HG02840 (cell line): ENCODE measurements around the gene GAL3ST1.
"Not testable (repeated sequence)": the region's sequence is repeated elsewhere in the genome, so short reads cannot be mapped to it uniquely, and the experiment has no call there.

Source experiments
- ATAC-seq: cut with Tn5 transposase; IDR thresholded peaks from one replicate; pipeline ENCODE4 v1.9.1; 2021; ENCODE audit warnings: mild to moderate bottlenecking, moderate library complexity, moderate number of reproducible peaks; ENCODE audit not compliant: unreplicated experiment, low FRiP score

GAL3ST1 gene

GRCh38 chr22:30598986-30599385 is 24.5 kb upstream of the GAL3ST1 start:
- no peak for ATAC-seq

DNA sequence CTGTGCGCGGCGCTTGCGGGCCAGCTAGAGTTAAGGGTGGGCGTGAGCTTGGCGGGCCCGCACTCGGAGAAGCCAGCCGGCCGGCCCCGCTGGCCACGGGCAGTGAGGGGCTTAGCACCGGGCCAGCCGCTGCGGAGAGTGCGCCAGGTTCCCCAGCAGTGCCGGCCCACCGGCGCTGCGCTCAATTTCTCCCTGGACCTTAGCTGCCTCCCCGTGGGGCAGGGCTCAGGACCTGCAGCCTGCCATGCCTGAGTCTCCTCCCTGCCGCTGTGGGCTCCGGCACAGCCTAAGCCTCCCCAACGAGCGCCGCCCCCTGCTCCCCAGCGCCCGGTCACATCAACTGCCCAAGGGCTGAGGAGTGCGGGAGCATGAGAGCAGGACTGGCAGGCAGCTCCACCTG is 22.4 kb upstream of the GAL3ST1 start:
- no peak for ATAC-seq

DNA sequence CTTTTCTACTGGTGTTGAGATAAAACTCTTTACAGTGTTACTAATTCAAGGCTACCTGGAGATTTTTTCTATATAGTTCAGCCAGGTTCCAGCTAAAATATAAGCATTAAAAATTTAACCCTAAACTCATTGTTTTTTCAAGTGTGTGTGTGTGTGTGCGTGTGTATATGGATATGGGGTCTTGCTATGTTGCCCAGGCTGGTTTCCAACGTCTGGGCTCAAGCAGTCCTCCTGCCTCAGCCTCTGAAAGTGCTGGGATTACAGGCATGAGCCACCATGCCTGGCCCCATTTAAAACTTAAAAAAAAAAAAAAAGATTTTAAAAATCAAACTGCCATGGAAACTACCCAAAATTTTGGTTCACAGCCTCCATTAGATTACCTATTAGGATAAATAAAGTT is 21.7 kb upstream of the GAL3ST1 start:
- no peak for ATAC-seq

- ATAC-seq: not testable (repeated sequence)
Observed at GRCh38 chr22:30592360-30592713, 17.9 kb upstream of the GAL3ST1 start.

DNA sequence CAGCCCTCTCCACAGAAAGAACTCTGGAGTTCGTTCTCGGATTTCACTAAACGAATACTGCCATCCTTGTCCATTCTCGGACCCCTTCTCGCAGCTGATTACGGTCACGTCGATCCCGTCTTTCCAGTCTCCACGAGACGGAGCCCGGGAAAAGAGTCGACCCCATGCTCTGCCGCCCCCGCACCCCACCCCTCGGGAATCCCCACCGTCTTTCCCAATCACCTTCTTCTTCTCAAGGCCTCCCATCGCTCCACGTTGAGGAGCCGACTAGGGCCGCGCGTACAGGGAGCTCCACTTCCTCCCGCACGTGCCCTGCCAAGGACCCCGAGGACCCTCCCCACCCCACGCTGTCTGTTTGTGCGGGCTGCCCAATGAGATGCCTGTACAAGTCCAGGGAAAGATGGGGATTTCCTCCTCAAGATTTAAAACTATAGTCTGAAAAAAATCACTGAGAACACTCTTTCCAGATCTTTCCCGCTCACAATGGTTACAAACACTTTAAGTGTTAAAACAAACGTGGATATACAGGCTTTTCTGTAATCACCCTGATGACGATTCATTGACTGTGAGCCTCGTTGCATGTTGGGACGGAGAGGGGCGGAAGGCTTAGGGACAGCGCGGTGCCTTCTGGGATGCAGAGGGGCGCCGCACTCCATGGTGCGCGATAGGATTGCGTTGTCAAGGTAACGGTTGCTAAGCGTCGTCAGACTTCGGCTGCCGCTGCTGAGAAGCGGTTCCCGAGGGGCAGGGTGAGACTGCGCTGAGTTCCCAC is 17.3 kb upstream of the GAL3ST1 start, which contains the start of gene PES1:
TSS of gene PES1 (minus strand) at position 323 of the 772 bp plus-strand sequence. CDS start at position 246, 77 bp downstream.
- peak; percentile 98 for ATAC-seq

- ATAC-seq: no peak
Observed at GRCh38 chr22:30591191-30591587, 16.7 kb upstream of the GAL3ST1 start.

DNA sequence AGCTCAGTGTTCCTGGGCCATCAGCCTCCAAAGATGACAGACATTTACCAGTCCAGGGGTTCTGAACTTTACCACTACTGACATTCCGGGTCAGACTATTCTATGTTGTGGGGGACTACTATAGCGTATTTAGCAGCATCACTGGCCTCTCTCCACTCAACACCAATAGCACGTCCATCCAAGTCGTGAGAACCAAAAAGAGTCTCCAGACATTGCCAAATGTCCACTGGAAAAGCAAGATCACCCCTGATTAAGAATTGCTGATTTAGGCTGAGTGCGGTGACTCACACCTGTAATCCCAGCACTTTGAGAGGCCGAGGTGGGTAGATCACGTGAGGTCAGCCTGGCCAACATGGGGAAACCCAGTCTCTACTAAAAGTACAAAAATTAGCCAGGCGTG is 11.9 kb upstream of the GAL3ST1 start:
- no peak for ATAC-seq

DNA sequence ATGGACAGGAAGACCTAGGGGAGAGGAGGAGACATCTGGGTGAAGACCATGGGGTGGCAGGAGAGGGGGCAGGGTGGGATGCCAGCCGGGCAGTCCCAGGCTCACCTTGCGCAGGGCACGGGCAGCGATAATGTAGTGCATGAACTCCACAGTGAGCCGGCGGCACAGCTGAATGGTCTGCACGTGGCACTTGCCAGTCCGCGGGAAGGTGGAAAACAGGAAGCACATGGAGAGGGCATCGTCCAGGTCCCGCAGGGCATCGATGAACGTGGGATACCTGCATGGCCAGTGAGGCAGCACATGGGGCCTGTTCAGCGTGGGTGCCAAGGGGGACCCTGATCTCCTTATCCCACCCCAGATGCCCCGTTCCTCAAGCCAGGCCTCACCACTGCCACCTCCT is 10.0 kb upstream of the GAL3ST1 start:
- ATAC-seq: no peak

- ATAC-seq: no peak
Observed at GRCh38 chr22:30582788-30583545, 8.5 kb upstream of the GAL3ST1 start.

DNA sequence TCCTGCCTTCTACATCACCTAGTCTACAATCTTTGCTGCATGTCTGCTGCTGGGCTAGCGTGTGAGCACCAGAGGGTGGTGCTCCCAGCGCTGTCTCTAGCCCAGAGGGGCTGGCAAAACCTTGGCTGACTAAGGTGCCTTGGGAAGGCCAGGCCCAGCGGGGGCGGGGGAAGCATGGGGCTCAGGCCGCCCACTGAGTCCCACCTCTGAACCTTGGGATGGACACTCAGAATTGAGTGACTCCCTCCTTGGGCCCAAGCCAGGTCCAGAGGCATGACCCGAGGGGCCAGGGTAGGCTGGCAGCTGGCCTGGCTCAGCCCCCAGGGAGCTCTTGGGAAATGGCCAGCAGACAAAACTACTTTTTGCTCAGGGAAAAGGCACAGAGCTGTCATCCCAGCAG is 7.6 kb upstream of the GAL3ST1 start:
- ATAC-seq: no peak

DNA sequence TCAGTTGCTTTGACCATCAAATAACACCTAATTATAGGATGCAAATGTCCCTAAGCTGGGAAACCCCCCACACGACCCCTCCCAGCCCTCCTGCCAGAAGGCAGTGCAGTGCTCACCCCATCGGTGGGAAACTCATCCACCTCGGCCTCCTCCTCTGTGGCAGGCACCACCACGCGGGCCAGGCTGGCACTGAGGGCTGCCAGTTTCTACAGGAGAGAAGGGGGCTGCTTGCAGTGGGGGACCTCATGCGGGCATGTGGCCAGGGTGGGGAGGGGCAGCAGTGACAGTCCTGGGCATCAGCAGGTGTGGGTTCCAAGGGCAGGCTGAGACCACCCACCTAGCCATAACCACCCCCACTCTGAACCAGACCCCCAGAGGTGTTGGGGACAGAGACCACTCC is 6.4 kb upstream of the GAL3ST1 start:
- no peak for ATAC-seq

GRCh38 chr22:30578481-30578880 is 4.0 kb upstream of the GAL3ST1 start:
- ATAC-seq: no peak

- ATAC-seq: no peak
Observed at GRCh38 chr22:30575859-30576258, 1.4 kb upstream of the GAL3ST1 start.

DNA sequence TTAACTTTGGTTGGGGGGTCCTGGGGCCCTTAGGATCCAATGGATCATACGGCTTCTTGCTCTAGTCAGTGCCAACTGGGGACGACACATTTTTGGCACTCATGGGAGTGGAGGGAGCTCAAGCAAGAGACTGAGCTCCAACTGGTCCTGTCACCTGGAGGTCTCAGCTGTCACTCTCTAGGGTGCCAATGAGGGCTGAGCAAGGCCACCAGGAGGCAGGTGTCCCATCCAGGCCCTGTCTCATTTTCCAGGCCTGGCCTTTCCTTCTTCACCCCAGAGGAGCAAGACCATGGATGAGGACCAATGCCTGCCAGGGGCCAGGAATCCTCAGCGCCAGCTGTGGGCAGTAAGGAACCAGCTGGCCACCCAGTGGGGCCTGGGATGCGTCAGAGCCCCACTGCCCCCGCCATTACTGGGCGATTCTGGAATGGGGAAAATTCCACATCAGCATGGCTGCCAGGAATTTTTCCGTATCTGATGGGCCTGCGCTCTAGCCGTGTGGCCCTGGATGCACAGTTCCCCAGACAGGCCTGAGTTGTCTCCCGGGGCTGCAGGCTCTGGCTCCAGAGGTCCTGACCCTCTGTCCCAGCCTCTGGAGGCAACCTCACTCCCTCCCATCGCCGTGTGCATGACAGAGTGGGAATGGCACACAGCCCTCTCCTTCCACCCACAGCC is 669 bp upstream of the GAL3ST1 start:
- no peak for ATAC-seq

- ATAC-seq: no peak
Observed at GRCh38 chr22:30573594-30574094, 821 bp downstream of the GAL3ST1 start.

DNA sequence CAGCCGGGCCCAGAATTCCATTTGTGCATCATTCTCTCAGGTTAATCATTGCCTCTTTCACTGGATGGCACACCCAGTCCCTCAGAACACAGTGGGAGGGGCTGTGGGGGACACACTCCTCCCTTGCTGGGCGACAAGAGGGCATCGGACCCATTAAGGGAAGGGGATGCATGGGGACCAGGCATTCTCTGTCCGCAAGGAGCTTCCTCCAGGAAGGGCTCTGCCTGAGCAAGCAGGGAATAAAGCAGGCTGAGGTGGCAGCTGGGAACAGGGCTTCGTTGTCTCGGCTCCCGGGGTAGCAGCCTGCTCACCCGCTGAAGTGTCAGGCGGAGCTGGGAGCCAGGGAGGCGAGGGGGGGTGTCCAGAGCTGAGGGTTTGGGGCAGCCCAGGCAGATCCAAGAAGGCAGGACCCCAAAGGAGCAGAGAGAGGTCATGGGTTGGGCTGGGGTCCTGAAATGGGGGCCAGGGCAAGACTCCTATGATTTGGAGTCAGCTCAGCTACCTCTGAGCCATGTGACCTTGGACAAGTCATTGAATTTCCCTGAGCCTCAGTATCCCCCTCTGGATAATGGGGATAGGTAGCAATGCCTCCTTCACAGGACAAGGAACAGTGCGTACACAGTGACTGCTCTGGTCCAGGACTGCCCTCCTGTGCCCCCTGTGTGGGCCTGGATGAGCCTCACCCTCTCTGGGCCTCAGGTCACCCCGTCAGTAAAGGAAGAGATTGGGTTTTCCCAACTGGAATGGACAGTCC is 1.4 kb downstream of the GAL3ST1 start:
- ATAC-seq: no peak

- no peak for ATAC-seq
Observed at GRCh38 chr22:30572210-30572609, 2.3 kb downstream of the GAL3ST1 start.

DNA sequence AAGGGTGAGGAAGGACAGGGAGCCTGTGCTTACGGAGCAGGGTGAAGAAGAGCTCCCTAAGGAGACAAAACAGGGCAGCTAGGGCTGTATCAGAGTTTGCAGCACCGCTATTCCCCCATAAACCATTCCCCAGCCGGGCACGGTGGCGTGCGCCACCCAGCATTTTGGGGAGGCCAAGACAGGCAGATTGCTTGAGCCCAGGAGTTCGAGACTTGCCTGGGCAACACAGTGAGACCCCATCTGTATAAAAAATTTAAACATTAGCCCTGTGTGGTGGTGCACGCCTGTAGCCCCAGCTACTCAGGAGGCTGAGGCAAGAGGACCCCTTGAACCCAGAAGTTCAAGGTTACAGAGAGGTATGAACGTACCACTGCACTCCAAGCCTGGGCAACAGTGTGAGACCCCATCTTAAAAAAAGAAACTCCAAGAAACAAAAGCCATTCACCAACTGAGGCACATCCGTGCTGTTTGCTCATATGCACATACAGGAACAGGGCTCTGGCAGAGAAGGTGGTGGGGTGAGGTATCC is 4.7 kb downstream of the GAL3ST1 start:
- no peak for ATAC-seq

DNA sequence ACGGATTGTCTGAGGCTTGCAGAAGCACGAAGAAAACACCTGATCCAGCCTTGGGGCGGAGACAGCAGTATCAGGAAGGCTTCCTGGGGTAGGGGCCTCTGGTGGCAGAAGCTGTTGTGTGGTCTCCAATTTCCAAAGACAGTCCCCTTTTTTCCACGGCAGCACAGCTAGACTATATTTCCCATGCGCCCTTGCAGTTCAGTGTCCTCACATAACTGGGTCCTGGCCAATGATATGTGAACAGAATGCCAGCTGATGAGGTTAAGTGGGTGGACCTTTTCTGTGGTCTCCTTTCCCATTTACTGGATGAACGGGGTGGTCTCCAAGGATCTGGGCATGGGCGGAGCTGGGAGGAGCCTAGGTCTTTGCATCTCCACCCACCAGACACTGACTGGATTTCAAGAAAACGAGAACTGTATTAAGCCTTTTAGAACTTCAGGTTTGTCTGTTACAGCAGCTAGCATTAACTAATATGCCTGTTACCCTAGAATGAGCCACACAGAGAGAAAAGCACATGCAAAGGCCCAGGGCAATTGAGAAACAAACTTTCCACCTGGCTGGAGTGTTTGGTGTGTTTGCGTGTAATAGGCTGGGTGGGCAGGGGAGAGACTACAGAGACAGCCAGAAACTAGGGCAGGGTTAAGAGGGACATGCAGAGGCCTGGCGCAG is 6.2 kb downstream of the GAL3ST1 start:
- ATAC-seq: no peak

GRCh38 chr22:30567277-30567676 is 7.2 kb downstream of the GAL3ST1 start:
- ATAC-seq: not testable (repeated sequence)
